ENCODE measurements around the gene SDR9C7.

DNA sequence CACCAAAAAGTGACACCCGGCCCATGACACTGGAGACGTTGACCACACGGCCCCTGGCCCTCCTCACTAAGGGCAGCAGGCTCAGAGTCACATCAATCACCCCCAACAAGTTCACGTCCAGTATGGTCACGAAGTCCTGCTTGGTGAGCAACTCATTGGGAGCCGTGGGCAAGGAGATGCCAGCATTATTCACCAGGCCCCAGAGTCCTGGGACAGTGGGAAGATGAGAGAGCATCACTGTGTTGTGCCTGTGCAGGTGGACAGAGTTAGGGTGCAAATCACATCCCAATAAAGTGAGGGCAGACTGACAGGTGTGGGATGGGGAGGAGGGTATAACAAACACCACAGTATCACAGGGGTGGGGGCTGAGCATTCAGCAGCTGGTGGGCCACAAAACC is 20.7 kb upstream of the SDR9C7 start:
- TF ChIP-seq, protein P1, sequence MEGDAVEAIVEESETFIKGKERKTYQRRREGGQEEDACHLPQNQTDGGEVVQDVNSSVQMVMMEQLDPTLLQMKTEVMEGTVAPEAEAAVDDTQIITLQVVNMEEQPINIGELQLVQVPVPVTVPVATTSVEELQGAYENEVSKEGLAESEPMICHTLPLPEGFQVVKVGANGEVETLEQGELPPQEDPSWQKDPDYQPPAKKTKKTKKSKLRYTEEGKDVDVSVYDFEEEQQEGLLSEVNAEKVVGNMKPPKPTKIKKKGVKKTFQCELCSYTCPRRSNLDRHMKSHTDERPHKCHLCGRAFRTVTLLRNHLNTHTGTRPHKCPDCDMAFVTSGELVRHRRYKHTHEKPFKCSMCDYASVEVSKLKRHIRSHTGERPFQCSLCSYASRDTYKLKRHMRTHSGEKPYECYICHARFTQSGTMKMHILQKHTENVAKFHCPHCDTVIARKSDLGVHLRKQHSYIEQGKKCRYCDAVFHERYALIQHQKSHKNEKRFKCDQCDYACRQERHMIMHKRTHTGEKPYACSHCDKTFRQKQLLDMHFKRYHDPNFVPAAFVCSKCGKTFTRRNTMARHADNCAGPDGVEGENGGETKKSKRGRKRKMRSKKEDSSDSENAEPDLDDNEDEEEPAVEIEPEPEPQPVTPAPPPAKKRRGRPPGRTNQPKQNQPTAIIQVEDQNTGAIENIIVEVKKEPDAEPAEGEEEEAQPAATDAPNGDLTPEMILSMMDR (conservative IDR thresholded peaks at IDR 0.05; ENCODE audit: low read length): no peak
- no peak for TF ChIP-seq EZH2phosphoT487 (IDR thresholded peaks at IDR 0.05; ENCODE audit: borderline replicate concordance, low read depth, low read length)

Data from OCI-LY7 (cell line).